Skin epidermis (tissue), 12 donors: ENCODE results near the gene SIN3B.
"Not testable (repeated sequence)": the region's sequence is repeated elsewhere in the genome, so short reads cannot be mapped to it uniquely, and the experiment has no call there.

Source experiments
- H3K27ac ChIP-seq, 21 experiments: fragments of 200-600 bp; sonication (generic) in 11 of 21; one replicate each; pipeline ENCODE4 v1.5.0; 2020; ENCODE audit warnings: mild to moderate bottlenecking in 3 of 21, inconsistent platforms in 2 of 21, moderate library complexity in 2 of 21
- H3K4me3 ChIP-seq, 7 experiments: fragments of 200-600 bp; sonication (generic) in 2 of 7; one replicate each; pipeline ENCODE4 v1.5.0; 2020; ENCODE audit warnings: inconsistent platforms in 2 of 7, mild to moderate bottlenecking in 2 of 7, moderate library complexity in 1 of 7

The SIN3B gene, protein sequence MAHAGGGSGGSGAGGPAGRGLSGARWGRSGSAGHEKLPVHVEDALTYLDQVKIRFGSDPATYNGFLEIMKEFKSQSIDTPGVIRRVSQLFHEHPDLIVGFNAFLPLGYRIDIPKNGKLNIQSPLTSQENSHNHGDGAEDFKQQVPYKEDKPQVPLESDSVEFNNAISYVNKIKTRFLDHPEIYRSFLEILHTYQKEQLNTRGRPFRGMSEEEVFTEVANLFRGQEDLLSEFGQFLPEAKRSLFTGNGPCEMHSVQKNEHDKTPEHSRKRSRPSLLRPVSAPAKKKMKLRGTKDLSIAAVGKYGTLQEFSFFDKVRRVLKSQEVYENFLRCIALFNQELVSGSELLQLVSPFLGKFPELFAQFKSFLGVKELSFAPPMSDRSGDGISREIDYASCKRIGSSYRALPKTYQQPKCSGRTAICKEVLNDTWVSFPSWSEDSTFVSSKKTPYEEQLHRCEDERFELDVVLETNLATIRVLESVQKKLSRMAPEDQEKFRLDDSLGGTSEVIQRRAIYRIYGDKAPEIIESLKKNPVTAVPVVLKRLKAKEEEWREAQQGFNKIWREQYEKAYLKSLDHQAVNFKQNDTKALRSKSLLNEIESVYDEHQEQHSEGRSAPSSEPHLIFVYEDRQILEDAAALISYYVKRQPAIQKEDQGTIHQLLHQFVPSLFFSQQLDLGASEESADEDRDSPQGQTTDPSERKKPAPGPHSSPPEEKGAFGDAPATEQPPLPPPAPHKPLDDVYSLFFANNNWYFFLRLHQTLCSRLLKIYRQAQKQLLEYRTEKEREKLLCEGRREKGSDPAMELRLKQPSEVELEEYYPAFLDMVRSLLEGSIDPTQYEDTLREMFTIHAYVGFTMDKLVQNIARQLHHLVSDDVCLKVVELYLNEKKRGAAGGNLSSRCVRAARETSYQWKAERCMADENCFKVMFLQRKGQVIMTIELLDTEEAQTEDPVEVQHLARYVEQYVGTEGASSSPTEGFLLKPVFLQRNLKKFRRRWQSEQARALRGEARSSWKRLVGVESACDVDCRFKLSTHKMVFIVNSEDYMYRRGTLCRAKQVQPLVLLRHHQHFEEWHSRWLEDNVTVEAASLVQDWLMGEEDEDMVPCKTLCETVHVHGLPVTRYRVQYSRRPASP

DNA sequence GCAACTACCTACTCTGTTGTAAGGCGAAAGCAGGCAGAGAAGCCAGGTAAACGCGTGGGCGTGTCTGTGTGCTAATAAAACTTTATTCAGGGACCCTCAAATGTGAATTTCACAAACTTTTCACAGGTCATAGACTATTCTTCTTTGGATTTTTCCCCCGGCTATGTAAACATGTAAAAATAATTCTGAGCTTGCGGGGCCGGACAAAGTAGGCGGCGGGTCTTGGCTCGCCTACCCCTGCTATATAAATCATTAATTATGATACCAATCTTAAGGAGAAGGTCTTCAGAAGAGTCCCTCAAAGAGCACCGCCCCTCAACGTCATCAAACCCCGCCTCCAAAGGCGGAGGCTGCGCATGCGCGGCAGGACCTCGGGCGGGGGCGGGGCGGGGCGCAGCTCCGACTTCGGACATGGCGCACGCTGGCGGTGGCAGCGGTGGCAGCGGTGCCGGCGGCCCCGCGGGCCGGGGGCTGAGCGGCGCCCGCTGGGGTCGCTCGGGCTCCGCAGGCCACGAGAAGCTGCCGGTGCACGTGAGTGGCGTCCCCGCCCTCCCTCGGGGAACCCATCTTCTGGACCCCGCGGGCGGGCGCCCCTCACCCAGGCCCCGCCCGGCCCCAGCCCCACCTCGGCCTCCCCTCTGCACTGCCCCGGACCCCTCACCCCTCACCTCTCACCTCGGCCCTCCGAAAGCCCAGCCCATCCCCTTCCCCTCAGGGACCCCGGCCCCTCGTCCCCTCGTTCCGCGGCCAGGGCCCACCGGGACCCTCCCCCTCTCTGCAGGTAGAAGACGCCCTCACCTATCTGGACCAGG, at the start of gene SIN3B:
TSS of gene SIN3B (plus strand) at position 389 of the 812 bp plus-strand sequence. CDS start at position 412, 23 bp downstream.
- peak within 1 kb of the TSS; percentile 63 to 97 (median 90) for H3K27ac ChIP-seq

DNA sequence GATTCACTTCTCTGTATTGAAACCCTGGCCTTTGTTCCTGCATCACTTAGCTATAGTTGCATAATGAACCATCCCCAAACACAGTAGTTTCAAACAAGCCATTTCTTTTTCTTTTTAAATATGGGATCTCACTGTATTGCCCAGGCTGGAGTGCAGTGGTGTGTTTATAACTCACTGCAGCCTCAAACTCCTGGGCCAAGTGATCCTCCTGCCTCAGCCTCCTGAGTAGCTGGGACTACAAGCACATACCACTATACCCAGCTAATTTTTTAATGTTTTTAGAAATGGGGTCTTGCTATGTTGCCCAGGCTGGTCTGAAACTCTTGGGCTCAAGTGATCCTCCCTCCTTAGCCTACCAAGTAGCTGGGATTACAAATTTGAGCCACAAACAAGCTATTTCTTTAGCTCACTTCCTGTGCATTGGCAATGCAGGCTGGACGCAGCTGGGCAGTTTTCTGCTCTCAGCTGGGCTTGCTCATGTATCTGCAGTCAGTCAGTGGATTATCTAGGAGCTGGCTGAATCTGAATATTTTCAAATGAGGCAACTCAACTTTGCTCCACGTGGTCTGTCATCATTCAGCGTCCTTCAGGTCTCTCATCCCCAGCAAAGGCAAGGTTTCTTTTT, 49.5 kb upstream of the SIN3B start:
- Histone ChIP-seq H3K27ac (no peak overlapping the region), H3K4me3 (no peak overlapping the region)

More for the DNA sequence above, at the start of gene SIN3B:
- H3K4me3 ChIP-seq, result peak within 1 kb of the TSS; percentile 79 to 99 (median 86)

DNA sequence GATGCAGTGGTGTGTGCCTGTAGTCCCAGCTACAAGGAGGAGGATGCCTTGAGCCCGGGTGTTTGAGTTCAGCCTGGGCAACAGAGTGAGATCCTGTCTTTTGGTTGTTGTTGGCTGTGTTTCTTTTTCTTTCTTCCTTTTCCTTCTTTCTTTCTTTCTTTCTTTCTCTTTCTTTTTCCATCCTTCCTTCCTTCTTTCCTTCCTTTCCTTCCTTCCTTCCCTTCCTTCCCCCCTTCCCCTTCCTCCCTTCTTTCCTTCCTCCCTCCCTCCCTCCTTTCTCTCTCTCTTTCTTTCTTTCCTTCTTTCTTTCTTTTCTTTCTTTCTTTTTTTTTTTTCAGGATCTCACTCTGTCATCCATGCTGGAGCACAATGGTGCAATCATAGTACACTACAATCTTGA, 46.5 kb upstream of the SIN3B start:
- H3K4me3 ChIP-seq, result no peak overlapping the region

DNA sequence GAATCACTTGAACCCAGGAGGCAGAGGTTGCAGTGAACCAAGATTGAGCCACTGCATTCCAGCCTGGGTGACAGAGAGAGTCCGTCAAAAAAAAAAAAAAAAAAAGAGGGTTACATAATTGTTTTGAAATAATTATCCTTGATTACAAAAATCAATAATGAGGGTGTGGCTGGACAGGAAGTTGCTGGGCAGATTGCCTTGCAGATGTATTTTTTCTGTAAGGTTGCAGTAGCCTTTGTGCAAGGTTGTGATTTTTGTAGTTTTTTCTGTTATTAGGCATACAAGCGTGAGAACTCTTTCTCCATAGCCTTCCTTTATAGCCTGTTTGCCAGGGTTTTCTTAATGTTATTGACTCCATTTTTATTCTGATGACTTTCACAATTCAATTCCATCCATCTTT, 40.7 kb upstream of the SIN3B start:
- no peak overlapping the region for H3K27ac ChIP-seq
- H3K4me3 ChIP-seq, result no peak overlapping the region

More for the DNA sequence above, 46.5 kb upstream of the SIN3B start:
- H3K27ac ChIP-seq, result no peak overlapping the region

DNA sequence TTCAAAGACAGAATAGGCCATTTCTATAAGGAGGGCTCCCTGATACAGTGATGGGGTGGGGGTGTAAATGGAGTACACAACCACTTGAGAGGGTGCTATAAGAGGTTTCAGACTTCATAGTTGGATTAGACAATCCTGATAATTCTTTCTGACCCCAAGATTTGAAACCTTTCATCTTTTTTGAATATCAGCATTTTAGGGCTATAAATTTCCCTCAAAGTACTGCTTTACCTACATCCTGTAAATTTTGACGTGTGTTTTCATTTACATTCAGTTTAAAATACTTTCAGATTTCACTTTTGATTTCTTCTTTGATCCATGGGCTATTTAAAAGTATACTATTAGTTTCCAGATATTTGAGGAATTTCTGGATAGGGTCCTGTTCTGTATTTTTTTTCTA, 40.0 kb upstream of the SIN3B start:
- H3K4me3 ChIP-seq, result no peak overlapping the region
- no peak overlapping the region for H3K27ac ChIP-seq

DNA sequence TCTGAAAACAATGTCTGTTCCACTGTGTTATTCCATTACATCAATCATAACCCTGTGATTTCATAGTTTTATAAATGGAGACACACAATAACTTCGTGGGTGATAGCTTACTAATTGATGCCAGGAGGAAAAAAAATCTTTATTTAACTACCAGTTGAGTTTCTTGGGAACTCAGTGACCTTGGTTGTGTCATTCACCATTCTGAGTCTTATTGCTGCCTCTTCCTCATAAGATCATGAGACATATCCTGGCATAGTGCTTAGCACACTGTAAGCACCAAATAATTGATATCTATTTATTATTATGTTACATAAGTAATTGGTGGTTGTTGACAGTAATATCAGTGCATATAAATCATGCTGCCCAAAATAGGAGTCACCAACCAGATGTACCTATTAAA, 39.1 kb upstream of the SIN3B start:
- Histone ChIP-seq H3K27ac (no peak overlapping the region), H3K4me3 (no peak overlapping the region)

DNA sequence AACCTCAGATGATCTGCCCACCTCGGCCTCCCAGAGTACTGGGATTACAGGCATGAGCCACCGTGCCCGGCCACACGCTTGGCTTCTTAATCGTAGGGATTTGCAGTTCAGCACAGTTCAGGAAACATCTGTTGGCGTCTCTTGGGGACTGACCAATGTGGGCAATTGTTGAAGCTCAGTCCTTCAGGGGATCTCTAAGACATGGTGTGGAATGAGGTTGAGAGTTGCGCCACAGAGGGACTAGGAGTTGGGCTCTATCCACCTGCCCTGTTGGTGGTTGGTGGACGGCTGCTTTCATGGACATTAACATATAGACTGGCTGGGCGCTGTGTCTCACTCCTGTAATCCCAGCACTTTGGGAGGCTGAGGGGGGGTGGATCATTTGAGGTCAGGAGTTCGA, 37.3 kb upstream of the SIN3B start:
- Histone ChIP-seq H3K27ac (no peak overlapping the region), H3K4me3 (no peak overlapping the region)

DNA sequence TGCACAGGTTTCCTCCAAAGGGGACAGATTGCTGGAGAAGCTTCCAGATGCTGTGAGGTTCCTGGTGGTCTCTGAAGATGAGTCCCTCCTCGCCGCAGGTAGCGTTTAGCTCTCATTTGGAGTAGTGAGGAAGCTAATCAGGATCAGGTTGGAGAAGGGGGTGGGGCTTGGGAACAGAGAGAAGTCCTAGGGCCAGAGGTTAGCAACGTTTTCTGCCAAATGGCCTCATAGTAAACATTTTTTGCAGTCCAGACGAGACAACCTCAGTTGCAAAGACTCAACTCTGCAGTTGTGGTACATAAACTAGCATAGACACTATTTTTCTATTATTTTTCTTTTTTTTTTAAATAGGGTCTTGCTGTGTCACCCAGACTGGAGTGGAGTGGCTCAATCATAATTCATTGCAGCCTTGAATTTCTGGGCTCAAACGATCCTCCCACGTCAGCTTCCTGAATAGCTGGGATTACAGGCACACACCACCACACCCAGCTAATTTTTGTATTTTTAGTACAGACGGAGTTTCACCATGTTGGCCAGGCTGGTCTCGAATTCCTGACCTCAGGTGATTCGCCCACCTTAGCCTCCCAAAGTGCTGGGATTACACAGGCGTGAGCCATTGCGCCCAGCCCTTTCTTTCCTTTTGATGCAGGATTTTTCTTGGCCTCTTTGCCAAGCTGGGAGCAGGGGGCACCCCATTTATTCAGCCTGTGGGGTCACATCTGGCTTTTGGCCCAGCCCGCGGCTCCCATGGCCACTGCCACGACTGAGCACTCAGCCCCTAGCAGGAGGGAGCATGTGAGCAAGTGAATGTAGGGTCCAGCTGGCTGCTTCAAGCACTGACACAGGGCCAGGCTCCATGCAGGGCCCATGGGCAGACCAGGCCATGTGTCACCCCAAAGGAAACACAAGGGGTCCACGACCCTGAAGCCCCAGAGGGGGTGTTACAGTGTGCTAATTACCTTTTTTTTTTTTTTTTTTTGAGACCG, 34.4 kb upstream of the SIN3B start:
- H3K27ac ChIP-seq, result no peak overlapping the region

DNA sequence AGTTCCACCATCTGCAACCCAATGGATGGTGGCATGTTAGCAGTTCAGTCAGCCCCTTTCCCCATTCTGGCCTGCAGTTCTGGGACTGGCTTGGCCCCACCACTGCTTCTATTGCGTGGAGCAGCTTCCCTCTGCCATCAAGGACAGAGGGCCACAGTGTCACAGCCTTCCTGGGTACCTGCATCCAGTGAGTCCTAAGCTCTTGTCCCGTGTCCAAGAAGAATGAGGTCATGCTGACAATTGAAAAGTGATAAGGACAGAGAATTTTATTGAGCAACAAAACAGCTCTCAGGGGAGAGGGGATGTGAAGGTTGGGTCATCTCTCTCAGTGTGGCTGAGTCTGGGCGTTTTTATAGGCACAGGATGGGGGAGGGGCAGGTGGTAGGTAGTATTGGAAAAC, 33.5 kb upstream of the SIN3B start:
- no peak overlapping the region for H3K27ac ChIP-seq
- no peak overlapping the region for H3K4me3 ChIP-seq

More for the DNA sequence above, 34.4 kb upstream of the SIN3B start:
- no peak overlapping the region for H3K4me3 ChIP-seq

DNA sequence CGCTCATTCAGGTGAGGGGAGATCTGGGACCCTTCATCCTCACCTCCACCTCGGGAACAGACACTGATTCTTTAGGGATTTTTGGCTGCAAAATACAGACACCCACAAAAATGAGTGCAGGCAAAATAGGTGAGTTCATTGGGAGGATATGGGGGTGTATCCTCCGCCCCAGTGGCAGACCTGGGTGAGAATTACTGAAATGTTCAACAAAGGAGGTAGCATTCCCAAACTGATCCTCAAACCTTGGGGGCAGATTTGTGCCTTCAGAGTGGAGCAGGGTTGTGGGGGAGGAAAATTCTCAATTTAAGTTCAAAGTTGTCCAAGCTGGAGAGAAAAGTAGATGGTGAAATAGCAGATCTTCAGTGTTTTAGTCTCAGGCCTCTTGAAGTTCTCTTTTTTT, 31.3 kb upstream of the SIN3B start:
- no peak overlapping the region for H3K27ac ChIP-seq
- H3K4me3 ChIP-seq, result no peak overlapping the region

DNA sequence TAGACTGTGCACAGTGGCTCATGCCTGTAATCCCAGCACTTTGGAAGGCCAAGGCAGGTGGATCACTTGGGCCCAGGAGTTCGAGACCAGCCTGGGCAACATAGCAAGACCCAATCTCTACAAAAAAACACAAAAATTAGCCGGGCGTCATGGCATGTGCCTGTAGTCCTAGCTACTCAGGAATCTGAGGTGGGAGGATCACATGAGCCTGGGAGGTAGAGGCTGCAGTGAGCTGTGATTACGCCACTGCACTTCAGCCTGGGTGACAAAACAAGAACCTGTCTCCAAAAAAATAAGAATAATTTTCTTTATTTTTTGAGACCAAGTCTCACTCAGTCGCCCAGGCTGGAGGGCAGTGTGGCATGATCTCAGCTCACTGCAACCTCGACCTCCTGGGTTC, 30.9 kb upstream of the SIN3B start:
- not testable (repeated sequence) for H3K27ac ChIP-seq, H3K4me3 ChIP-seq

DNA sequence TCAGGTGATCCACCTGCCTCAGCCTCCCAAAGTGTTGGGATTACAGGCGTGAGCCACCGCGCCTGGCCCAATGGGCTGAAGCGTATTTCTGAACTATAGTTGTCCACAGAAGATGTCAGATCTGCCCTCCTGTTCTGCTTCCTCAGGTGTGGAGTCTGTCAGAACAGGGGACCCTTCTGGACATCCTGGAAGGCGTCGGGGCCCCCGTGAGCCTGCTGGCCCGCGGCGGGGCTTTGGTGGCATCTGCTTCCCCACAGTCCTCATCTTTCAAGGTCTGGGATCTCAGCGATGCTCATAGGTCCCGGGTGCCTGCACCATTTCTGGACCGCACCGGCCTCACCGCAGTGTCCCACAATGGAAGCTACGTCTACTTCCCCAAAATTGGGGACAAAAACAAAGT, 29.5 kb upstream of the SIN3B start:
- no peak overlapping the region for H3K27ac ChIP-seq
- H3K4me3 ChIP-seq, result no peak overlapping the region

DNA sequence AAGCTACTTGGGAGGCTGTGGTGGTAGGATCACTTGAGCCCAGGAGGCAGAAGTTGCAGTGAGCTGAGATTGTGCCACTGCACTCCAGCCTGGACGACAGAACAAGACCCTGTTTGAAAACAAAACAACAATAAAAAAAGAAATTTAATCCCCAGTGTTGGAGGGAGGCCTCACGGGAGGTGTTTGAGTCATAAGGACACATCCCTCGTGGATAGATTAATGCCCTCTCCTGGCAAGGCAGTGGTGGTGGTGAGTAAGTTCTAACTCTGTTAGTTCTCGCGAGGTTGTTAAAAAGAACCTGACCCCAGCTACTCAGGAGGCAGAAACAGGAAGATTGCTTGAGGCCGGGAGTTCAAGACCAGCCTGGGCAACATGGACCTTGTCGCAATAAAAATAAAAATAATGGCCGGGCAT, 27.6 kb upstream of the SIN3B start:
- Histone ChIP-seq H3K4me3 (no peak overlapping the region), H3K27ac (no peak overlapping the region)

DNA sequence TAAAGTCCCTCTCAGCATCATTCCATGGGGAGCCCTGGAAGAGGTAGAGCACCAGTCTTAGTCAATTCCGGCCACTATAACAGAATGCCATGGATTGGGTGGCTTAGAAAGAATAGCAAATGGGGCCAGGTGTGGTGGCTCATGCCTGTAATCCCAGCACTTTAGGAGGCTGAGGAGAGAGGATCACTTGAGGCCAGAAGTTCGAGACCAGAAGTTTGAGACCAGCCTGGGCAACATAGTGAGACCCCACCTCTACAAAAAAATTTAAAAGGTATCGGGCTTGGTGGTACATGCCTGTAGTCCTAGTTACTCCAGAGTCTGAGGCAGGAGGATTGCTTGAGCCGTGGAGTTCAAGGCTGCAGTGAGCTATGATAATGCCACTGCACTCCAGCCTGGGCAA, 25.0 kb upstream of the SIN3B start:
- no peak overlapping the region for H3K27ac ChIP-seq

DNA sequence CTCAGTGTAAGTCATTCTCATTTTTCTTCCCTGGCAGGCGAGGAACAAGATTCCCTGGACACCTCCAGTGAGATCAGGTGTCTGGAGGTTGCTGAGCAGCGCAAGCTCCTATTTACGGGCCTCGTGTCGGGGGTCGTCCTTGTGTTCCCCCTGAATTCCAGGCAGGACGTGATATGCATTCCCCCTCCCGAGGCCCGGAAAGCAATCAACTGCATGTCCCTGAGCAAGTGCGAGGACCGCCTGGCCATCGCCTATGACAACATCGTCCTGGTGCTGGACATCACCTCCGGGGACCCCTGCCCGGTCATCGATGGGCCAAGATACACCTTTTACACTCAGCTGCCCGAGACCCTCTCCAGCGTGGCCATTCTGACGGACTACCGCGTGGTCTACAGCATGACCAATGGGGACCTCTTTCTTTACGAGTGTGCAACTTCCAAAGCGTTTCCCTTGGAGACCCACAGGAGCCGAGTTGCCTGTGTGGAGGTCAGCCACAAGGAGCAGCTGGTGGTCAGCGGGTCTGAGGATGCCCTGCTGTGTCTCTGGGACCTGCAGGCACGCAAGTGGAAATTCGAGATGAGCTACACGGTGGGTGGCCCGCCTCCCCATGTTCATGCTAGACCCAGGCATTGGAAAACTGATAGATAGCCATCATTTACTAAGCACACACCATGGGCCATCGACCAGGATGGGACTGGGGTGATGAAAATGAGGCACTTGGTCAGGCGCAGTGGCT, 21.5 kb upstream of the SIN3B start:
- Histone ChIP-seq H3K27ac (no peak overlapping the region), H3K4me3 (no peak overlapping the region)

More for the DNA sequence above, 25.0 kb upstream of the SIN3B start:
- no peak overlapping the region for H3K4me3 ChIP-seq

DNA sequence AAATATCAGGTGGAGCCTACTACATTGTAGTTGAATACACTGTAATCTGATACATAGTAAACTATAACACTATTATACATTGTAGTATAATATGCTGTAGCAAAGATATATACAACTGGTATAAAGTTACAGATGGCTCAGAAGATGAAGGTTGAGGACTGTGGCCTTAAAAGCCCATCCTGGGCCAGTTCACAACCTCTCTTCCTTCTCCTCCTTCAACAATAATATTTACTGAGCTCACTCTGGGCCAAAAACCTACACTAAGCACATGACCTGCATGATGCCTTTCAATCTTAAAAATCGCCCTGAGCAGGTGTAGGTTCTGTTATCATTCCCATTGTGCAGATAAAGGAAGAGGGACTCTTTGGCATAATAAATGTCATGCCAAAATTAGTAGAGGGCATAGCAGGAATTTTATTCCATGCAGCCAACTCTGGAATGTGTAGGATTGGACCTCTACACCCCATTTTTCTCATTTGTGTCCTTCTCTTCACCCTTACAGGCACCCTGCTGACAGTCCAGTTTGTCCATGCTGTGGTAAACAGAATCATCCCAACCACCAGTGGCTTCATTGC, 14.6 kb upstream of the SIN3B start:
- Histone ChIP-seq H3K4me3 (no peak overlapping the region), H3K27ac (no peak overlapping the region)

DNA sequence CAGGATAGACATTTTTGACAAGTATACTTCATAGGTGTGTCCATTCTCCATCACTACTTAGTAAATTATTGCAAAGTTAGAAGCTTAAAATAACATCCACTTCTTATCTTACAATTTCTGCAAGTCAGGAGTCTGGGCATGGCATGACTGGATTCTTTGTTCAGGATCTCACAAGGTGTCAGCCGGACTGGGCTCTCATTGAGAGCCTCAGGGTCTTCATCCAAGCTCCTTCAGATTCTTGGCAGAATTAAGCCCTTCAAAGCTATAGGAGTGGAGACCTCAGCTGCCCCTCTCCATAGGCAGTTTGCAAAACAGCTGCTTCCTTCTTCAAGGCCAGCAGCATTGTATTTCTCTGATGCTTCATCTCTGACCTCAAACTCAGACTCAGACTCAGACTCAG, 9.1 kb upstream of the SIN3B start:
- Histone ChIP-seq H3K27ac (no peak overlapping the region), H3K4me3 (no peak overlapping the region)
